NCI-H2029 treated with DMSO at 0.1 percent for 48 hours (cell line): ENCODE results near the gene SEC23B.

Experiments
- DNase-seq: peaks from one replicate; lab custom pipeline; 2025; lab: John Stamatoyannopoulos, UW

Gene SEC23B

GRCh38 chr20:18588574-18588933 is 80.8 kb downstream of the SEC23B start:
- no peak for DNase-seq

GRCh38 chr20:18589941-18590674 is 82.4 kb downstream of the SEC23B start:
- no peak for DNase-seq

GRCh38 chr20:18596270-18596669 is 88.5 kb downstream of the SEC23B start:
- no peak for DNase-seq

DNA sequence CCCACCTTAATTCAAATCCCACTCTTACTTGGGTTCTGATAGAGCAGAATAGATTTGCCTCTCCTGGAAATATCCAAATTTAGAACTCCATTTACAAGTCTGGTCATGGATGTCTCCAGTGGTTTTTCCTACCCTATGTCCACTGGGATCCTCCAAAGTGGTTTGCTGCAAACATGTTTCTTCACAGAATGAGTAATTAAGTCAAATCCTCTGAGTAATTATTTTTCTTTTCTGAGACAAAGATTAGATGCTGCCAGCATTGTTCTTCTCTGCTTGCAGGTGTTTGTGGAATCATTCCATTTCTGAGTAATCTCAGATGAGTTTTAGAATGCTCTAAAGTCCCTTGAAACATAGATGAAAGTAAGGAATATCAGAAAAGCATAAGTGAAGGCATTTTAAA is 102.0 kb downstream of the SEC23B start:
- DNase-seq, result no peak
